HepG2 (cell line): ENCODE data around the gene RNF114. TPM values are rescaled to one million over a fixed set of nuclear protein-coding genes. Genes with fewer than 3 reads are reported as not detected.

Experiments
- ARID4A ChIP-seq: sonication (generic); formaldehyde crosslinking; IDR thresholded peaks from 2 replicates; pipeline ENCODE4 v1.5.0; 2020; ENCODE audit warnings: mild to moderate bottlenecking, missing genetic modification reagents, borderline replicate concordance
- DBP ChIP-seq: sonication (generic); formaldehyde crosslinking; IDR thresholded peaks from 2 replicates; pipeline ENCODE4 v1.4.0; 2020; ENCODE audit warnings: missing genetic modification reagents; ENCODE audit errors: not compliant biosample characterization
- HNF1A ChIP-seq, 2 experiments: sonication (generic) in 1 of 2; formaldehyde crosslinking in 1 of 2; IDR thresholded peaks; 2 replicates each; pipeline versions ENCODE4 v1.4.0 to v1.6.1; 2016 to 2020; ENCODE audit warnings: borderline replicate concordance in 1 of 2, low read depth in 1 of 2, mild to moderate bottlenecking in 1 of 2, missing genetic modification reagents in 1 of 2
- HNF4G ChIP-seq, 2 experiments: sonication (generic) in 1 of 2; formaldehyde crosslinking in 1 of 2; IDR thresholded peaks; 2 replicates each; pipeline versions ENCODE4 v1.4.0 to v1.6.1; 2011 to 2020; ENCODE audit warnings: borderline replicate concordance in 2 of 2, low read depth in 2 of 2, mild to moderate bottlenecking in 2 of 2, low read length in 1 of 2, missing genetic modification reagents in 1 of 2, moderate library complexity in 1 of 2
- HOXA5 ChIP-seq: sonication (generic); formaldehyde crosslinking; IDR thresholded peaks from 2 replicates; pipeline ENCODE4 v1.4.0; 2020; ENCODE audit warnings: missing genetic modification reagents
- MXD3 ChIP-seq: IDR thresholded peaks from 2 replicates; pipeline ENCODE4 v1.6.1; 2016; ENCODE audit warnings: mild to moderate bottlenecking, missing biosample characterization, missing genetic modification reagents
- ZFP82 ChIP-seq: sonication (generic); formaldehyde crosslinking; IDR thresholded peaks from 2 replicates; pipeline ENCODE4 v1.5.1; 2020; ENCODE audit warnings: mild to moderate bottlenecking, missing genetic modification reagents, borderline replicate concordance
- ZNF354B ChIP-seq: sonication (generic); formaldehyde crosslinking; IDR thresholded peaks from 2 replicates; pipeline ENCODE4 v1.8.0; 2022; ENCODE audit warnings: mild to moderate bottlenecking, missing genetic modification reagents
- ZNF564 ChIP-seq: sonication (generic); formaldehyde crosslinking; IDR thresholded peaks from 2 replicates; pipeline ENCODE4 v1.8.1; 2023; ENCODE audit warnings: mild to moderate bottlenecking, missing genetic modification reagents
- ZNF609 ChIP-seq: sonication (generic); formaldehyde crosslinking; IDR thresholded peaks from 2 replicates; pipeline ENCODE4 v1.4.0; 2020; ENCODE audit warnings: mild to moderate bottlenecking, missing genetic modification reagents, borderline replicate concordance
- ZNF782 ChIP-seq: sonication (generic); formaldehyde crosslinking; IDR thresholded peaks from 2 replicates; pipeline ENCODE4 v1.4.0; 2020; ENCODE audit warnings: missing genetic modification reagents, mild to moderate bottlenecking, borderline replicate concordance
- polyA plus RNA-seq, 8 experiments: library from polyadenylated mRNA; depleted of rRNA in 3 of 8; stranded (reverse) in 7 of 8; unstranded in 1 of 8; fragments of >200 nt; fragmentation: Illumina TruSeq in 4 of 8; extraction: Trizol in 4 of 8; gene quantifications; 2 replicates each; pipeline versions ENCODE4 v1.2.1 to v1.2.3, GENCODE V29; 2011 to 2016; ENCODE audit warnings: low read depth in 4 of 8, missing spikeins in 1 of 8, mixed read lengths in 1 of 8; ENCODE audit not compliant: insufficient read depth in 1 of 8
- total RNA-seq, 5 experiments: library from RNA; depleted of rRNA; stranded (reverse); fragments of >200 nt; fragmentation: Illumina TruSeq; extraction: Trizol; gene quantifications; 2 replicates each; pipeline ENCODE4 v1.2.3, GENCODE V29; 2016; ENCODE audit warnings: low read depth in 1 of 5

The RNF114 gene
- total and polyA plus RNA-seq, 2 of the 13 experiments (the other 11 are each of a cell fraction or from before 2014, with no cell fraction given), result 119 to 126 TPM

- no peak for TF ChIP-seq ZNF354B (CRISPR knock-in tag)
- no peak for TF ChIP-seq MXD3 (CRISPR knock-in tag)
- TF ChIP-seq ZNF564 (CRISPR knock-in tag), result no peak
- TF ChIP-seq ZNF609 (CRISPR knock-in tag), result no peak
- TF ChIP-seq ZFP82 (CRISPR knock-in tag), result no peak
- TF ChIP-seq HNF4G (IDR thresholded peaks at IDR 0.05; ENCODE audit: borderline replicate concordance, low read depth, low read length), result no peak
- TF ChIP-seq HNF4G (CRISPR knock-in tag; IDR thresholded peaks at IDR 0.05; ENCODE audit: borderline replicate concordance, low read depth), result no peak
- TF ChIP-seq HOXA5 (CRISPR knock-in tag), result 0 out of 2 replicates have a peak, but pooled peaks have one; percentile 40
- TF ChIP-seq ARID4A (CRISPR knock-in tag), result no peak
- no peak for TF ChIP-seq HNF1A (IDR thresholded peaks at IDR 0.05; ENCODE audit: low read depth)
- TF ChIP-seq HNF1A (CRISPR knock-in tag; IDR thresholded peaks at IDR 0.05; ENCODE audit: borderline replicate concordance), result no peak
- no peak for TF ChIP-seq DBP
- no peak for TF ChIP-seq ZNF782
These were observed 36.4 kb upstream of the RNF114 start (continued) for GRCh38 chr20:49899541-49900383.
